Activated naive CD4-positive, alpha-beta T cell treated with anti-CD3 and anti-CD28 coated beads for 36 hours (primary cell): ENCODE measurements around the gene SYAP1. TPM values are rescaled to one million over a fixed set of nuclear protein-coding genes. Genes with fewer than 3 reads are reported as not detected.
"Not testable (repeated sequence)": the region's sequence is repeated elsewhere in the genome, so short reads cannot be mapped to it uniquely, and the experiment has no call there.

Experiments used
- CTCF ChIA-PET: fragments of 350-600 bp; sonication (Branson Sonifier 250); formaldehyde crosslinking; loops from one replicate; lab custom pipeline; 2021; ENCODE audit warnings: antibody characterized with exemption; lab: Charles Lee
- DNase-seq: peaks from one replicate; pipeline ENCODE4 v3.0.0-alpha.2; 2020
- H3K27ac Mint-ChIP-seq: one replicate; pipeline ENCODE4 v1.8.0; 2021; ENCODE audit warnings: mild to moderate bottlenecking, mixed read lengths
- H3K27me3 Mint-ChIP-seq: one replicate; pipeline ENCODE4 v1.8.0; 2021; ENCODE audit warnings: low read depth, mixed read lengths
- H3K36me3 Mint-ChIP-seq: one replicate; pipeline ENCODE4 v1.8.0; 2021; ENCODE audit warnings: low read depth, mixed read lengths
- H3K4me1 Mint-ChIP-seq: one replicate; pipeline ENCODE4 v1.8.0; 2021; ENCODE audit warnings: low read depth, mixed read lengths
- H3K4me3 Mint-ChIP-seq: one replicate; pipeline ENCODE4 v1.8.0; 2021; ENCODE audit warnings: mild to moderate bottlenecking, moderate library complexity, mixed read lengths
- H3K9me3 Mint-ChIP-seq: one replicate; pipeline ENCODE4 v1.8.0; 2021; ENCODE audit warnings: mixed read lengths
- intact Hi-C: fragments of 100-400 bp; cut with micrococcal nuclease; formaldehyde crosslinking; loops from one replicate; pipeline ENCODE4 v1.15.1; 2023
- total RNA-seq, 2 experiments: library from RNA; stranded (reverse); gene quantifications; one replicate each; pipeline ENCODE4 v1.2.3, GENCODE V29; 2021

Gene SYAP1
- total RNA-seq, 2 experiments from 2014 or later, result 17.1 to 18.9 TPM

DNA sequence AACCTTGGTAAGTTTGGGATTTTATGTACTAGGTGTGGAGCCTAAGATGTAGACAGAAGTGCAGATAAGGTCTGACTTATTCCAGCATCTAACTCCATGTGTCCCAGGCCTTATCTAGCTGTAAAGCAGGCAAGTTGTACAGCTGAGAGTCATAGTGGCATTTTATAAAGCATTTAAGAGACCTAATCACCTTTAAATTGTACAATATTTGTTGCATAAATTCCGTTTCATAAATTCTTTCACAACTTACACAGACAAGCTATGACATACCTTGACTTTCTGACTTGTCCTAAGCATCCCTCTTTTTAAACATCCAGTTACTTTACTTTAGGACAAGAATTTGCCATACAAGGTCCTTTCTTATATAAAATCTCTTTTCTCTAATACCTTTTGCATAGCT lies 11.0 kb downstream of the SYAP1 start:
- Mint-ChIP-seq H3K27ac (no peak overlapping the region), H3K4me3 (no peak overlapping the region), H3K36me3 (peaks cover 5% of the 10 kb centered on the region), H3K9me3 (no peaks in the 10 kb centered on the region), H3K27me3 (no peaks in the 10 kb centered on the region), H3K4me1 (peaks cover 4% of the 10 kb centered on the region)
- no peak for DNase-seq
- CTCF ChIA-PET, result no interaction called here
- intact Hi-C loops, result no loop called here

DNA sequence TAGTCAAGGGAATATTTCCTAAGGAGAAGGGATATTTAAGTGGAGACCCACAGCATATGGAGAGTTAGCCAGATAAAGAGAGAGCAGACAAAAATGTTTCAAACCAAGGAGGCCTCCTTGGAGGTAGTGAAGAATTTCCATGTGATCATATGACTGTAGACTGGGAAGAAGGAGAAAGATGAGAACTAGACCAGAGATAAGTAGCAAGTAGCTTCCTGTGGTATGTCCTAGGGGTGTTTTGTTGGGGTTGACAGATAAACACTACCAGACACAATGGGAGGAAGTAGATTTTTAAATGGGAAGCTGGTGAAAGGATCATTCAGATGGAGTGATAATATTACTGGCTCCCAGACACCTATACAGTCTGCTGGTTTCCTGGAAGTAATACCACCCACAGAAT lies 13.6 kb downstream of the SYAP1 start:
- Mint-ChIP-seq H3K4me3 (no peak overlapping the region), H3K9me3 (no peaks in the 10 kb centered on the region), H3K27ac (no peak overlapping the region), H3K36me3 (peaks cover 2% of the 10 kb centered on the region), H3K4me1 (peaks cover 3% of the 10 kb centered on the region), H3K27me3 (no peaks in the 10 kb centered on the region)
- no peak for DNase-seq
- intact Hi-C loops, result no loop called here
- CTCF ChIA-PET, result interaction anchor here (0.6 kb wide), 2 partner anchors 37 to 1048 kb away, joined by 3 to 7 read pairs; no protein-coding TSS in a partner anchor

DNA sequence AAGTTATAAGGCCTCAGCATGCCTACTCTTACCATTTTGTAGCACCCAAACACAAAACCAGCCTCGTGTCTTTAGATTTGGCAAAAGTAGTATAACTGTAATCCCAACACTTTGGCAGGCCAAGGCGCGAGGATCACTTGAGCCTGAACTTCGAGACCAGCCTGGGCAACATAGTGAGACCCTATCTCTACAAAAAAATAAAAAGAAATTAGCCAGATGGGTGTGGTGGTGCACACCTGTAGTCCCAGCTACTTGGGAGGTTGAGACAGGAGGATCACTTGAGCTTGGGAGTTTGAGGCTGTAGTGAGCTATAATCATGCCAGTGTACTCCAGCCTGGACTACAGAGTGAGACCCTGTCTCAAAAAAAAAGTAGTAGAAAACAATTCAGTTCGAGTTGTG lies 17.6 kb downstream of the SYAP1 start:
- Mint-ChIP-seq H3K4me3 (no peak overlapping the region), H3K36me3 (peaks cover 4% of the 10 kb centered on the region)
- CTCF ChIA-PET, result no interaction called here

DNA sequence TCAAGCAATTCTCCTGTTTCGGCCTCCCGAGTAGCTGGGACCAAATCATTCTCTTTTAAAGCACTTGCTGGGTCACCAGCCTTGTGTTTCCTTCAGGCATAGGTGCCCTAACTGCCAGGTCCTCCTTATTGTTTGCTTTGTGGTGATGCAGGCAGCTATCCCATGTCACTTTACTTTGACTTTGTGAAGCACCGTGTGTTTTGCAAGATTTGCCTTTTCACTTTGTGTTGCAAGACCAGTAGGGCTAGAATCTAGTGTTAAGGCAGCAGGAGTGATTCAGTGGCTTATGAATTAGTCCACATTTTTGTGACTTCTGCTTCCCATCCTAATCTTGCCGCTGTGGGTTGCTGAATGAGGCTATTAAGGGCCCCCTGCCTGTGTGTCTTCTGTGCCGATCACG lies 20.2 kb downstream of the SYAP1 start:
- Mint-ChIP-seq H3K27me3 (no peaks in the 10 kb centered on the region), H3K36me3 (peaks cover 6% of the 10 kb centered on the region), H3K9me3 (no peaks in the 10 kb centered on the region), H3K27ac (no peak overlapping the region), H3K4me3 (no peak overlapping the region), H3K4me1 (no peaks in the 10 kb centered on the region)
- DNase-seq, result no peak
- CTCF ChIA-PET, result no interaction called here
- intact Hi-C loops, result no loop called here

More for the DNA sequence above, 17.6 kb downstream of the SYAP1 start:
- intact Hi-C loops, result no loop called here
- Mint-ChIP-seq H3K27me3 (no peaks in the 10 kb centered on the region), H3K9me3 (no peaks in the 10 kb centered on the region), H3K4me1 (peaks cover 3% of the 10 kb centered on the region), H3K27ac (no peak overlapping the region)
- no peak for DNase-seq

DNA sequence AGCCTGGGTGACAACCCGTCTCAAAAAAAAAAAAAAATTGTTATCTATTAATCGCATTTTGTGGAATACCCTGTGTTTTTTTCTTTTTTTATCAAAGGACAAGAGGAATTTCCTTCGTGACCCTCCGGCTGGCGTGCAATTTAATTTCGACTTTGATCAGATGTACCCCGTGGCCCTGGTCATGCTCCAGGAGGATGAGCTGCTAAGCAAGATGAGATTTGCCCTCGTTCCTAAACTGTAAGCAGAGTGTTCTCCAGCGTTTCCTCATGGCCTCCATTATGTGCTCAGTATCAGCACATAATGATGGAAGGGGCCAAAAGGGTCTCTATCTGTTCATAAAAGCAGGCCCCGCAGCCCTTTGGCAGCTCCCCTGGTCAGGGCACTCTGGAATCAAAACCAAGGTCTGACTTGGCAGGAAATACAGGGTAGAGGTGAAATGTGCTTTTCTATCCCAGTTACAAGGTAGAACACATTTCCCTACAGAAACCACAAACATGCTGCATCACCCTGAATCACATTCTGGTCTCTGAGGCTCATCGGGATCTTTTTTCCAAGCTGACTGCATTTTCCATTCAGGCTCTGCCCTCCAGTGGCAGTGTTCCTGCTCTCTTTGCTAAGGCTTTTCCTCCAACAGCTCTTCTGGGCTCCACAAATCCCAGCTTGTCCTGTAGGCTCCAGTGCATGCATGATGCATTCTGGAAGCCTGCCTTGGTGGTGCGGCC lies 24.4 kb downstream of the SYAP1 start:
- CTCF ChIA-PET, result no interaction called here
- Mint-ChIP-seq H3K4me3 (no peak overlapping the region), H3K27ac (no peak overlapping the region), H3K36me3 (peaks cover 4% of the 10 kb centered on the region), H3K4me1 (no peaks in the 10 kb centered on the region), H3K27me3 (no peaks in the 10 kb centered on the region), H3K9me3 (no peaks in the 10 kb centered on the region)
- DNase-seq, result no peak
- intact Hi-C loops, result no loop called here

DNA sequence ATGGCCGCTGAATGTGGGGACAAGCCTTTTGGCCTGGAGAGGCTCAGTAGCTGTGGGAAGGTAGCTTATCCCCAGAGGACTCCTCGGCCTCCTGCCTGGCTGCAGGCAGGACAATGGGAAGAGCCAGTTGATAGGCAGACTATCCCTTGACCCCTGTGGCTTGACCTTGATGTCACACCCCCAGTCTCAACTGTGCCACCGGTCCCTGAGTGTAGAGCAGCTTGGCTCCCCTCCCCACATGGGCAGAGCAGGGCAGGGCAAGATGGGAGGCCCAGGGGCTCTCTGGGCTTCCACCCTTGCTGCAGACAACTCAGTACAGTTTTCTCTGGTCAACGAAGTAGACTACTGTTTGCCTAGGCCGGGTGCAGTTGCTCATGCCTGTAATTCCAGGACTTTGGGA lies 25.7 kb downstream of the SYAP1 start:
- intact Hi-C loops, result no loop called here
- no peaks in the 10 kb centered on the region for H3K4me1 Mint-ChIP-seq
- H3K9me3 Mint-ChIP-seq, result no peaks in the 10 kb centered on the region
- H3K27ac Mint-ChIP-seq, result no peak overlapping the region
- H3K36me3 Mint-ChIP-seq, result peaks cover 4% of the 10 kb centered on the region
- no peak for DNase-seq
- no peak overlapping the region for H3K4me3 Mint-ChIP-seq
- CTCF ChIA-PET, result no interaction called here
- H3K27me3 Mint-ChIP-seq, result no peaks in the 10 kb centered on the region

DNA sequence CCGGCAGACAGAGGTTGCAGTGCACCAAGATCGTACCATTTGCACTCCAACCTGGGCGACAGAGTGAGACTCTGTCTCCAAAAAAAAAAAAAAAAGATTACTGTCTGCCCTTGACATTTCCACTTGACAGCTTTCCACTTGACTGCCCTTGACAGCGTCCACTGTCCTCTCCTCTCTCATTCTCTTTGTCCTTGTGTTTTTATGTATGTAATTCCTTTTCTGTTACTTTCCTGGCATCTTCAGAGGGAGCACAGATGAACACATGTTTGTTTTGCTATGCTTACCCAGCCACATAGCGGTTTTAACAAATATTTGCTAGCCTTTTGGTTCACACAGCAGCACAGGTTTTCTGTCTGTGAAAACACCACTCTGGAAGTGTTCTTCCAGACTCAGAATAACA lies 26.2 kb downstream of the SYAP1 start:
- Mint-ChIP-seq H3K4me1 (no peaks in the 10 kb centered on the region), H3K4me3 (no peak overlapping the region), H3K36me3 (peaks cover 4% of the 10 kb centered on the region), H3K9me3 (no peaks in the 10 kb centered on the region), H3K27me3 (no peaks in the 10 kb centered on the region), H3K27ac (no peak overlapping the region)
- CTCF ChIA-PET, result no interaction called here
- DNase-seq, result no peak
- intact Hi-C loops, result no loop called here

DNA sequence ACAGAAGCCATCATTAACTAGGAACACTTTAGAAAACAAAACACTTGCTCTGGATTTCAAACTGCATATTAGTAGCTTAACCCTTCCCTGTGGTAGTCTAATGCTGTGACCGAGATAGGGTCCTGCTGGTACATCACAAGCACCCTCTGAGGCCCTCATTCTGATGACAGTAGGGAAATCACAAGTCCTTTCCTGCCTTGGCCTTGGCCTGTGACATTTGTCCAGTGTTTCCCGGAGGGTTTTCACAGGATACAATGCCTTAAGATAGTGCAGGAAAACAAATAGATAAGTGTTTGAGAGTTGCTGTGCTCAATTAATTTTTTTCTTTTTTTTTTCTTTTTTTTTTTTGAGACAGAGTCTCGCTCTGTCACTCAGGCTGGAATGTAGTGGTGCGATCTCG lies 29.0 kb downstream of the SYAP1 start:
- intact Hi-C loops, result no loop called here
- Mint-ChIP-seq H3K9me3 (no peaks in the 10 kb centered on the region), H3K36me3 (peaks cover 2% of the 10 kb centered on the region)

DNA sequence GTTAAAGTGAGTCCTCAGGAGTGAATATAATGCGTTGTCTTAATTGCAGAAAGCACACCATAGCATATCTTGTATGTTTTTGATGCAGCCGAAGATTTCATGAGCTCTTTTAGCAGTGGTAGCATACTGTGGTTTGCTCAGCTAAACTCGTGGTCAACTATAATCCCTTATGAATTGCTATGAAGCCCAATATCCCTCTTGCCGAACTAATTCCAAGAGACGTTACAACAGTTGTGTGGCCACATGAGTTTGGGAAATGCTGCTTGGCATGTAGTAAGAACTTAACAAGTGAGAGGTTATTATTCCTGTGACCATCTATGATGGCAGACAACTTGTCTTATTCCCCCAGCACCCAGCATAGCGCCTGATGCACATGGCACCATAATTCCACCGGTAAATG lies 30.7 kb downstream of the SYAP1 start:
- H3K36me3 Mint-ChIP-seq, result peaks cover 3% of the 10 kb centered on the region
- no peaks in the 10 kb centered on the region for H3K4me1 Mint-ChIP-seq
- CTCF ChIA-PET, result interaction anchor here (0.5 kb wide), 1 partner anchor 54 kb away, joined by 3 read pairs; no protein-coding TSS in a partner anchor
- intact Hi-C loops, result no loop called here
- DNase-seq, result no peak
- H3K27ac Mint-ChIP-seq, result no peak overlapping the region
- no peaks in the 10 kb centered on the region for H3K9me3 Mint-ChIP-seq
- H3K27me3 Mint-ChIP-seq, result no peaks in the 10 kb centered on the region
- H3K4me3 Mint-ChIP-seq, result no peak overlapping the region

More for the DNA sequence above, 29.0 kb downstream of the SYAP1 start:
- H3K27me3 Mint-ChIP-seq, result no peaks in the 10 kb centered on the region
- no peak for DNase-seq
- CTCF ChIA-PET, result interaction anchor here (0.6 to 0.7 kb wide), 2 partner anchors 10 to 45 kb away, joined by 3 read pairs; no protein-coding TSS in a partner anchor
- H3K4me3 Mint-ChIP-seq, result no peak overlapping the region
- no peaks in the 10 kb centered on the region for H3K4me1 Mint-ChIP-seq
- H3K27ac Mint-ChIP-seq, result no peak overlapping the region

DNA sequence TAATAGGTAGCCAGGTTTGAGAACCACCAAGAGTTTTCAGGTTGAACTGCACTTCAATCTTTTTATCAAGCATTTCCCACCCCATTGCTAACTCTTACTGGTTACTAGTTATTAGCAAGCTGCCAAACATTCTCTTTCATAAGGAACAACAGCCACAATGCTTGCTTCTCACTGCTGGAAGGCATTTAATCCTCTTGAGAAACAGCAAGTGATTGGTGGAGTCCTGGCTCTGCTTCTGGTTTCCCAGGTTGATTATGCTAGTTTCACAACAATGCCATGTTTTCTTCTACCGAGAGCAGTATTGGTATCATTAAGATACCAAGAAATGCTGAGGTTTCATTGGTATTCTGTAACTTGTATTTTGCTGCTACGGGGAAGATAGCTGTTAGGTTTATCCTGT lies 34.6 kb downstream of the SYAP1 start:
- no peak overlapping the region for H3K27ac Mint-ChIP-seq
- intact Hi-C loops, result no loop called here
- no peak for DNase-seq

DNA sequence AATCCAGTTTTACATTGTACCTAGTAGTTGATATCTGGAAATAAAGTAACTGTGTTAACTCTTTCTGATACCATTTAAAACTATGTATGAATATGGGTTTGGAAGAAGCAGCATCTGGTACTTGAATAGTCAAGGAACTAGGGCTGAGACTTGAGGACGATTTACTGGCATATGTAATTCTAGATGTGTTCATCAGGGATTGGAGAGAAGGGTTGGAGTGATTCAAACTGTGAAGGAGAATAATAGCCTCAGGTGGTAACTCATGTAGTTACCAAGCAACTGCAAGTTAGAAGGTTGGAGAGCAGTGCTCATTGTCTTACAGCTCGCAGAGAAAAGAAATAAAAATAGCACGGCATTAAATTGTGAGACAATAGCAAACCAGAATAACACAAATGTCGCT lies 37.3 kb downstream of the SYAP1 start:
- no peak for DNase-seq
- no peak overlapping the region for H3K4me3 Mint-ChIP-seq
- CTCF ChIA-PET, result interaction anchor here (0.7 kb wide), 1 partner anchor 419 kb away, joined by 3 read pairs; no protein-coding TSS in a partner anchor
- H3K4me1 Mint-ChIP-seq, result no peaks in the 10 kb centered on the region
- peaks cover 9% of the 10 kb centered on the region for H3K36me3 Mint-ChIP-seq
- H3K27ac Mint-ChIP-seq, result no peak overlapping the region
- H3K27me3 Mint-ChIP-seq, result no peaks in the 10 kb centered on the region
- no peaks in the 10 kb centered on the region for H3K9me3 Mint-ChIP-seq
- intact Hi-C loops, result no loop called here

More for the DNA sequence above, 34.6 kb downstream of the SYAP1 start:
- CTCF ChIA-PET, result no interaction called here
- no peak overlapping the region for H3K4me3 Mint-ChIP-seq
- H3K4me1 Mint-ChIP-seq, result no peaks in the 10 kb centered on the region
- H3K36me3 Mint-ChIP-seq, result peaks cover 9% of the 10 kb centered on the region
- no peaks in the 10 kb centered on the region for H3K9me3 Mint-ChIP-seq
- no peaks in the 10 kb centered on the region for H3K27me3 Mint-ChIP-seq

DNA sequence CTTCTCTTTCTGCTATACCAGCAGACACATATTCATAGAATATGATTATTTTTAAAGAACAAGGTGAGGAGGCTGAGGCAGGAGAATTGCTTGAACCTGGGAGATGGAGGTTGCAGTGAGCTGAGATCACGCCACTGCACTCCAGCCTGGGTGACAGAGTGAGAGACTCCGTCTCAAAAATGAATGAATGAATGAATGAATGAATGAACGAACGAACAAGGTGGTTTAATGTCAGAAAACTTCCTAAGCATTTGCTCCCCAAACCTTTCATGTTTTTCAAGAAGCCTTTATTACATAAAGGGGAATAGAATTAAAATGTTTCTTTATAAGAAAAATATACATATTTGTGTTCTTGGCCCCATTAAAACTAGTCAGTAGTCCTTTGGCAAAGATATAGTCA lies 42.1 kb downstream of the SYAP1 start:
- H3K4me3 Mint-ChIP-seq, H3K36me3 Mint-ChIP-seq, DNase-seq, H3K27me3 Mint-ChIP-seq, H3K4me1 Mint-ChIP-seq, CTCF ChIA-PET, intact Hi-C loops, H3K9me3 Mint-ChIP-seq, H3K27ac Mint-ChIP-seq: not testable (repeated sequence)

DNA sequence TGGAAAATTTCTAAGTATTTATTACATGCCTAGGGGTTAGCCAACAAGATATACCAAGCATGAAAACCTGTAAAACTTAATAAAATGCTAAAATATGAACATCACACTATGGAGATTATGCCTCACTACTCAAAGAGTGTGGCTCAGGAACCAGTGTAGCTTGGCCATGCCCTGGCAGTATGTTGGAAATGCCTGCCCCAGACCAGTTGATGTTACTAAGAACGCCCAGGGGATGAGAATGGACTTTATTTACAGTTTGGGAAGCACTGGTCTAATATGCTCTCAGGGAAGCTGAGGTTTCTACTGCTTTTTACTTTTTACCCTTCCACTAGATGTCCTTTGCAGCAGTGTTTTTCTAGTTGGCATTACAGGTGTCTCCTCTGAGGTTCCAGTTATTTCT lies 43.2 kb downstream of the SYAP1 start:
- Mint-ChIP-seq H3K4me1 (no peaks in the 10 kb centered on the region), H3K36me3 (no peaks in the 10 kb centered on the region), H3K27ac (no peak overlapping the region), H3K4me3 (no peak overlapping the region), H3K27me3 (no peaks in the 10 kb centered on the region), H3K9me3 (no peaks in the 10 kb centered on the region)
- CTCF ChIA-PET, result no interaction called here
- DNase-seq, result no peak
- intact Hi-C loops, result no loop called here
